NCI-H2171 (cell line): Measurements from ENCODE around the gene HS2ST1.

Experiments used
- DNase-seq: peaks from one replicate; lab custom pipeline; 2025; lab: John Stamatoyannopoulos, UW

The HS2ST1 gene

GRCh38 chr1:87141556-87141955, 227.1 kb downstream of the HS2ST1 start:
- DNase-seq: no peak

GRCh38 chr1:87143413-87144135, 229.1 kb downstream of the HS2ST1 start:
- DNase-seq: no peak

- DNase-seq: no peak
Measured at GRCh38 chr1:87144316-87144895, 230.0 kb downstream of the HS2ST1 start.

- DNase-seq: no peak
Measured at GRCh38 chr1:87144981-87145380, 230.5 kb downstream of the HS2ST1 start.

GRCh38 chr1:87146538-87146937, 232.1 kb downstream of the HS2ST1 start:
- DNase-seq: no peak

GRCh38 chr1:87146986-87147385, 232.6 kb downstream of the HS2ST1 start:
- DNase-seq: no peak

- no peak for DNase-seq
Measured at GRCh38 chr1:87147851-87148250, 233.4 kb downstream of the HS2ST1 start.

- no peak for DNase-seq
Measured at GRCh38 chr1:87148661-87149060, 234.2 kb downstream of the HS2ST1 start.

- no peak for DNase-seq
Measured at GRCh38 chr1:87149241-87150041, 235.0 kb downstream of the HS2ST1 start.

GRCh38 chr1:87150143-87150542, 235.7 kb downstream of the HS2ST1 start:
- DNase-seq: no peak

- DNase-seq: no peak
Measured at GRCh38 chr1:87151500-87152421, 237.3 kb downstream of the HS2ST1 start.

- DNase-seq: no peak
Measured at GRCh38 chr1:87154384-87154783, 239.9 kb downstream of the HS2ST1 start.

- no peak for DNase-seq
Measured at GRCh38 chr1:87155170-87155569, 240.7 kb downstream of the HS2ST1 start.

GRCh38 chr1:87155648-87156047, 241.2 kb downstream of the HS2ST1 start:
- no peak for DNase-seq

GRCh38 chr1:87156124-87156523, 241.7 kb downstream of the HS2ST1 start:
- DNase-seq: no peak

- DNase-seq: no peak
Measured at GRCh38 chr1:87159378-87159915, 245.0 kb downstream of the HS2ST1 start.
